ENCODE measurements around the gene GTF2F2.

Gene GTF2F2

GRCh38 chr13:45320876-45321629, 200.7 kb downstream of the GTF2F2 start:
- Histone ChIP-seq H3K4me3 (no peak overlapping the region), H3K27ac (peak overlapping the region in 1 of 2 donors; percentile 24)
- TF ChIP-seq, protein P1, sequence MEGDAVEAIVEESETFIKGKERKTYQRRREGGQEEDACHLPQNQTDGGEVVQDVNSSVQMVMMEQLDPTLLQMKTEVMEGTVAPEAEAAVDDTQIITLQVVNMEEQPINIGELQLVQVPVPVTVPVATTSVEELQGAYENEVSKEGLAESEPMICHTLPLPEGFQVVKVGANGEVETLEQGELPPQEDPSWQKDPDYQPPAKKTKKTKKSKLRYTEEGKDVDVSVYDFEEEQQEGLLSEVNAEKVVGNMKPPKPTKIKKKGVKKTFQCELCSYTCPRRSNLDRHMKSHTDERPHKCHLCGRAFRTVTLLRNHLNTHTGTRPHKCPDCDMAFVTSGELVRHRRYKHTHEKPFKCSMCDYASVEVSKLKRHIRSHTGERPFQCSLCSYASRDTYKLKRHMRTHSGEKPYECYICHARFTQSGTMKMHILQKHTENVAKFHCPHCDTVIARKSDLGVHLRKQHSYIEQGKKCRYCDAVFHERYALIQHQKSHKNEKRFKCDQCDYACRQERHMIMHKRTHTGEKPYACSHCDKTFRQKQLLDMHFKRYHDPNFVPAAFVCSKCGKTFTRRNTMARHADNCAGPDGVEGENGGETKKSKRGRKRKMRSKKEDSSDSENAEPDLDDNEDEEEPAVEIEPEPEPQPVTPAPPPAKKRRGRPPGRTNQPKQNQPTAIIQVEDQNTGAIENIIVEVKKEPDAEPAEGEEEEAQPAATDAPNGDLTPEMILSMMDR (IDR thresholded peaks at IDR 0.05), result no peak
- no peak for DNase-seq (ENCODE audit: low spot score)

- H3K27ac ChIP-seq, result peak overlapping the region; percentile 72 to 88
- no peak overlapping the region for H3K4me3 ChIP-seq
- peak; percentile 86 for DNase-seq (ENCODE audit: low spot score)
- TF ChIP-seq, protein P1 (IDR thresholded peaks at IDR 0.05), result no peak
Measured at GRCh38 chr13:45325806-45326205, 205.5 kb downstream of the GTF2F2 start.

GRCh38 chr13:45327253-45327955, 207.1 kb downstream of the GTF2F2 start:
- DNase-seq (ENCODE audit: low spot score), result no peak
- no peak overlapping the region for H3K4me3 ChIP-seq
- peak overlapping the region in 1 of 2 donors; percentile 82 for H3K27ac ChIP-seq
- TF ChIP-seq, protein P1 (IDR thresholded peaks at IDR 0.05), result no peak

DNA sequence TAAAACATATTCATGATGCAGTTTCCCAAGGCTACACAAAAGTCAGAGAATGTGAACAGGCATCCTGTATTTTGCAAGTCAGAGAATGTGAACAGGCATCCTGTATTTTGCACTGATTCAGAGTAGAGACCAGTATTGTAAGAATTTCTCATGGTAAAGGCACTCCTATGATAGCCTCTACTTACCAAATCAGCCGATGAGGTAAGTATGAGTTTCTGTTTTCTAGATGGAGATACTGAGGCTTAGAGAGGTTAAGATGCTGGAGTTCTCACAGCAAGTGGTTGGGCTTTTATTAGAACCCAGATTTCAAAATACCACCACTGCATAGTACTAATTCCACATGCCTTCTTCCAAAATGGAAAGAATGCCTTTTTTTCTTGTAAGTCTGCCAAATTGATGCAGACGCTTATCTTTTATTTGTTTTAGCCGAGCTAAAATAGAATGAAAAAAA, 208.4 kb downstream of the GTF2F2 start:
- Histone ChIP-seq H3K27ac (peak overlapping the region; percentile 57 to 82), H3K4me3 (no peak overlapping the region)
- DNase-seq (ENCODE audit: low spot score), result no peak
- TF ChIP-seq, protein P1 (IDR thresholded peaks at IDR 0.05), result no peak

DNA sequence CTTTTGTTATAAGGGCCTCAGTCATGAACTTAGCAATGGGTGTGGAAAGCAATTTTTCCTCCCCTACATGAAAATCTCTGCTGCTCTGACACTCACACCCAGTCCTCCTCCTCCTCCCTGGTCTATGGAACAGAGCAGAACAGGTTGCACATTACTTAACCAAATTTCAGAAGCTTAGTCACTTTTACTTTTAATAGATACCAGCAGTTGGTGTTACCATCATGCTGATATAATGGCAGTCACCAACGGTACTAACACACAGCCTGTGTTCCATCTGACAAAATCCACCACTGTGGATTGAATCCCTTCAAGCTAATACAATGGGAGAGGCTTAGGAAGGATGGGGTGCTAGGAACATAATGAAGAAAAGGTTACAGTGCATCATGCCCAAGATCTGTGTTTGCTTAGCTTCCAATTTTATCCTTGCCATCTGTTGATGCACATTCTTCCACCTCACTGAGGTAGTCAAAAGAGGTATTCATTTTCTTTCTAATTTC, 210.9 kb downstream of the GTF2F2 start:
- TF ChIP-seq, protein P1 (IDR thresholded peaks at IDR 0.05), result no peak
- H3K27ac ChIP-seq, result peak overlapping the region in 1 of 2 donors; percentile 93
- no peak for DNase-seq (ENCODE audit: low spot score)

DNA sequence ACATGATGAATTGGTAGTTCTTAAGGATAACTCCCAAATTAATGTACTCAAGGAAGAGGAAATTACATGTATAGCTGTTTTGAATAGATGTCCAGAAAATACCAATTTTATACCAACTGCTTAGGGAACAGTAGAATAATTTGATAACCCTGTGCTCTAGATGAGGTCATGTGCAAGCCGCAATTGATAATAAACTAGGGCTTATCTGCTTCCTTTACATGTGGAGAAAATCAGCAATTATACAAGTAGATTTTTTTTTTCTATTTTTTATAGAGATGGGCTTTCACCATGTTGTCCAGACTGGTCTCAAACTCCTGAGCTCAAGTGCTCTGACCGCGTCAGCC, 211.4 kb downstream of the GTF2F2 start:
- H3K4me3 ChIP-seq, result no peak overlapping the region
- TF ChIP-seq, protein P1 (IDR thresholded peaks at IDR 0.05), result no peak
- peak overlapping the region in 1 of 2 donors; percentile 93 for H3K27ac ChIP-seq
- DNase-seq (ENCODE audit: low spot score), result no peak

More for the DNA sequence above, 210.9 kb downstream of the GTF2F2 start:
- no peak overlapping the region for H3K4me3 ChIP-seq

All from coronary artery (tissue), 2 donors.